Measurements from ENCODE around the gene MSX1.

DNA sequence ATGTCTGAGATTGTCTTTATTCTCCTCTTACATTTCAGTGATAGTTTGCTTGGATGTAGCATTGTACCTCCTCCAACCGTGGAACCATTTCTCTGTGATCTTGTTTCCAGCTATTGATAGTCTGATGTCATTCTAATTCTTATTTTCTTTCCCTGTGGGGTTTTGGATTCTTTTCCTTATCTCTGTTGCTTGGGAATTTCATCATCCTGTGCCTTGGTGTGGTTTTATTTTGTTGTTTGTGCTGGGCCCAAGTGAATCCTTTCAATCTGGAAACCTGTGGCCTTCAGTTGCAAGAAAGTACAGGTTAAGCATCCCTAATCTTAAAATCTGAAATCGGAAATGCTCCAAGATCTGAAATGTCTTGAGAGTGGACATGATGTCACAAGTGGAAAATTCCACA, 22.0 kb downstream of the MSX1 start:
- TF ChIP-seq, protein P1, sequence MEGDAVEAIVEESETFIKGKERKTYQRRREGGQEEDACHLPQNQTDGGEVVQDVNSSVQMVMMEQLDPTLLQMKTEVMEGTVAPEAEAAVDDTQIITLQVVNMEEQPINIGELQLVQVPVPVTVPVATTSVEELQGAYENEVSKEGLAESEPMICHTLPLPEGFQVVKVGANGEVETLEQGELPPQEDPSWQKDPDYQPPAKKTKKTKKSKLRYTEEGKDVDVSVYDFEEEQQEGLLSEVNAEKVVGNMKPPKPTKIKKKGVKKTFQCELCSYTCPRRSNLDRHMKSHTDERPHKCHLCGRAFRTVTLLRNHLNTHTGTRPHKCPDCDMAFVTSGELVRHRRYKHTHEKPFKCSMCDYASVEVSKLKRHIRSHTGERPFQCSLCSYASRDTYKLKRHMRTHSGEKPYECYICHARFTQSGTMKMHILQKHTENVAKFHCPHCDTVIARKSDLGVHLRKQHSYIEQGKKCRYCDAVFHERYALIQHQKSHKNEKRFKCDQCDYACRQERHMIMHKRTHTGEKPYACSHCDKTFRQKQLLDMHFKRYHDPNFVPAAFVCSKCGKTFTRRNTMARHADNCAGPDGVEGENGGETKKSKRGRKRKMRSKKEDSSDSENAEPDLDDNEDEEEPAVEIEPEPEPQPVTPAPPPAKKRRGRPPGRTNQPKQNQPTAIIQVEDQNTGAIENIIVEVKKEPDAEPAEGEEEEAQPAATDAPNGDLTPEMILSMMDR (conservative IDR thresholded peaks at IDR 0.05; ENCODE audit: low read length) = no peak
- no peak for TF ChIP-seq EZH2phosphoT487 (IDR thresholded peaks at IDR 0.05; ENCODE audit: borderline replicate concordance, low read depth, low read length)
